Nephron progenitor cell (in vitro differentiated cells): ENCODE data around the gene CRADD.
"Not testable (repeated sequence)": the region's sequence is repeated elsewhere in the genome, so short reads cannot be mapped to it uniquely, and the experiment has no call there.

Experiments
- DNase-seq: peaks from one replicate; pipeline ENCODE4 v3.0.0; 2021
- H3K27ac Mint-ChIP-seq: 2 replicates; pipeline ENCODE4 v1.8.0; 2021; ENCODE audit warnings: mild to moderate bottlenecking, moderate library complexity, mixed read lengths
- H3K27me3 Mint-ChIP-seq: 2 replicates; pipeline ENCODE4 v1.8.0; 2021; ENCODE audit warnings: mild to moderate bottlenecking, low read depth, mixed read lengths; ENCODE audit not compliant: poor library complexity
- H3K36me3 Mint-ChIP-seq: 2 replicates; pipeline ENCODE4 v1.8.0; 2021; ENCODE audit warnings: low read depth, mixed read lengths
- H3K4me1 Mint-ChIP-seq: 2 replicates; pipeline ENCODE4 v1.8.0; 2021; ENCODE audit warnings: mixed read lengths
- H3K4me3 Mint-ChIP-seq: 2 replicates; pipeline ENCODE4 v1.8.0; 2021; ENCODE audit warnings: mild to moderate bottlenecking, moderate library complexity, mixed read lengths
- H3K9me3 Mint-ChIP-seq: 2 replicates; pipeline ENCODE4 v1.8.0; 2021; ENCODE audit warnings: mild to moderate bottlenecking, moderate library complexity, mixed read lengths
- TF ChIP-seq, protein P1 (sequence below): fragments of 200-600 bp; sonication (generic); IDR thresholded peaks from 2 replicates; pipeline ENCODE4 v1.5.0; 2021; ENCODE audit warnings: antibody characterized with exemption

Gene CRADD

DNA sequence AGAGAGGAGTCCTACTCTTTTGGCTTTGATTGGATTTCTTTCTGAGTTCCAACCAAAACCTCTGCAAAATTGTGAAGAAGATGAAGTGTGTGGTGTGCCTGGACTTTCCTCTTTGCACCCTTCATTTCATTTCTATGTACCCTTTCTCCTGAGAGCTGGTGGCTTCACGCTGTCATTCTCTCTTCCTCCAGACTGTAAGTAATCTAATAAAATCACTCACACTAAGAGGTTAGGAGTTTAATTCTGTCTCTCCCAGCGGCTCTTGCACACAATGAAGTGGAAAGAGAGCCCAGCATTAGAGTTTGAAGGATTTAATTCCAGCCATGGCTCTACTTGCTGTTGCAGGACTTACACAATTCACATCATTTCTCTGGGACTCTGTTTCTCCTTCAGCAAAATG lies 37.8 kb upstream of the CRADD start:
- Mint-ChIP-seq H3K9me3 (peaks cover 5% of the 10 kb centered on the region), H3K36me3 (no peaks in the 10 kb centered on the region), H3K4me3 (no peak overlapping the region), H3K27ac (no peak overlapping the region), H3K27me3 (peaks cover 5% of the 10 kb centered on the region), H3K4me1 (peaks cover 23% of the 10 kb centered on the region)
- TF ChIP-seq, protein P1, sequence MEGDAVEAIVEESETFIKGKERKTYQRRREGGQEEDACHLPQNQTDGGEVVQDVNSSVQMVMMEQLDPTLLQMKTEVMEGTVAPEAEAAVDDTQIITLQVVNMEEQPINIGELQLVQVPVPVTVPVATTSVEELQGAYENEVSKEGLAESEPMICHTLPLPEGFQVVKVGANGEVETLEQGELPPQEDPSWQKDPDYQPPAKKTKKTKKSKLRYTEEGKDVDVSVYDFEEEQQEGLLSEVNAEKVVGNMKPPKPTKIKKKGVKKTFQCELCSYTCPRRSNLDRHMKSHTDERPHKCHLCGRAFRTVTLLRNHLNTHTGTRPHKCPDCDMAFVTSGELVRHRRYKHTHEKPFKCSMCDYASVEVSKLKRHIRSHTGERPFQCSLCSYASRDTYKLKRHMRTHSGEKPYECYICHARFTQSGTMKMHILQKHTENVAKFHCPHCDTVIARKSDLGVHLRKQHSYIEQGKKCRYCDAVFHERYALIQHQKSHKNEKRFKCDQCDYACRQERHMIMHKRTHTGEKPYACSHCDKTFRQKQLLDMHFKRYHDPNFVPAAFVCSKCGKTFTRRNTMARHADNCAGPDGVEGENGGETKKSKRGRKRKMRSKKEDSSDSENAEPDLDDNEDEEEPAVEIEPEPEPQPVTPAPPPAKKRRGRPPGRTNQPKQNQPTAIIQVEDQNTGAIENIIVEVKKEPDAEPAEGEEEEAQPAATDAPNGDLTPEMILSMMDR = no peak
- DNase-seq = no peak

DNA sequence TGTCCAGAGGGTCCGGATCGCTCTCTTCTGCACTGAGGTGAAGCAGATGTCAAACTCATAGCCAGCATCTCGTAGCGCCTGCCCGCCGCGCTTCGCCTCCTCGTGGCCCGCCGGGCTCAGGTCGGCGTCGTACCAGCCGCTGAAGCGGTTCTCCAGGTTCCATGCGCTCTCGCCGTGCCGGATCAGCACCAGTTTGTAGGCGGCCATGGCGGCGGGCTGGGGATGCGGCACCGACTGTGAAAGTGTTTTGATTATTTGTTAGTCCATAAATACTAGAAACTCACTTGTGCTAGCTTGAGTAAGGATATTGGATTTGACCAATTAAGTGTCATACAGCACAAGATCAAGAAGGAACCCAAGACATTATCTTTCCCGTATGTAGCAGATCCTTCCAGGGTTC lies 35.8 kb upstream of the CRADD start:
- not testable (repeated sequence) for H3K4me3 Mint-ChIP-seq, H3K36me3 Mint-ChIP-seq, H3K27me3 Mint-ChIP-seq, H3K9me3 Mint-ChIP-seq, H3K27ac Mint-ChIP-seq, DNase-seq
- peaks cover 23% of the 10 kb centered on the region for H3K4me1 Mint-ChIP-seq

DNA sequence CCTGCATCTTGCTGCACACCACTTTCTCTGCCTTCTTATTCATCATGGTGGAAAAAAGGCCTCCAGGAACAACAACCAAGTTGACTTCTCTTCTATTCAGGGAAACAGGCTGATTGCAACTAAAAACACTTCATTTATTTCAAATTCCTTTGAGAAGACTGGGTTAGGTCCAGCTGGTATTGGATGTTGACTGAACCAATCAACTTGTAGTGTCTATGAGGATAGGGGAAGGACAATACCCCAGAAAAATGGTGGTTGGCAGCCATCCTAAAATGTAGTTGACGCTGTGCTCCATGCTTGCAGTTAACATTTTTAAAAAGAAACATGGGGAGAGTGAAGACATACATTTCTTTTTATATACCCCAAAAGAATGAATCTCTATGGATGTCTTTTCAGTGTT lies 34.4 kb upstream of the CRADD start:
- no peak overlapping the region for H3K27ac Mint-ChIP-seq
- no peaks in the 10 kb centered on the region for H3K36me3 Mint-ChIP-seq
- H3K4me1 Mint-ChIP-seq = peaks cover 21% of the 10 kb centered on the region
- no peak for DNase-seq
- H3K4me3 Mint-ChIP-seq = no peak overlapping the region
- peaks cover 5% of the 10 kb centered on the region for H3K9me3 Mint-ChIP-seq
- H3K27me3 Mint-ChIP-seq = peaks cover 5% of the 10 kb centered on the region
- TF ChIP-seq, protein P1 = no peak

DNA sequence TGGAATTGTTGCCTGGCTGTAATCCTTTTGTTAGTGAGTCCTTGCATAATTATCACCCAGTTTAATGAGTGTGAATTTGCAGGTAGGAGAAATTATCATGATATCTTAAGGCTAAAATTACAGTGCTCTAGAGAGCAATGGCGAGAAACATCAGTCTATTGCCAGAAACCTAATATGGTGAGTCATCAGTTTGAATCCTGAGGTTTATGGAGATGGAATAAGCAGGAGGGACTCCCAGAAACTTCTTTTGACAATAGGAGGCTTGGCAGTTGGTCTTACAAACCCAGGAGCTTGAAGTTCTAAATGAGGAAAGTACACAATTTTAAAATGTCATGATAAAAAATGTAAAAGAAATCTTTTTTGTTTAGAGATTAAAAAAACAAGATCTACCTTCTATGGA lies 31.5 kb upstream of the CRADD start:
- DNase-seq = no peak
- Mint-ChIP-seq H3K36me3 (no peaks in the 10 kb centered on the region), H3K9me3 (peaks cover 5% of the 10 kb centered on the region), H3K27ac (no peak overlapping the region), H3K27me3 (peaks cover 3% of the 10 kb centered on the region), H3K4me1 (no peaks in the 10 kb centered on the region), H3K4me3 (no peak overlapping the region)
- TF ChIP-seq, protein P1 = no peak

DNA sequence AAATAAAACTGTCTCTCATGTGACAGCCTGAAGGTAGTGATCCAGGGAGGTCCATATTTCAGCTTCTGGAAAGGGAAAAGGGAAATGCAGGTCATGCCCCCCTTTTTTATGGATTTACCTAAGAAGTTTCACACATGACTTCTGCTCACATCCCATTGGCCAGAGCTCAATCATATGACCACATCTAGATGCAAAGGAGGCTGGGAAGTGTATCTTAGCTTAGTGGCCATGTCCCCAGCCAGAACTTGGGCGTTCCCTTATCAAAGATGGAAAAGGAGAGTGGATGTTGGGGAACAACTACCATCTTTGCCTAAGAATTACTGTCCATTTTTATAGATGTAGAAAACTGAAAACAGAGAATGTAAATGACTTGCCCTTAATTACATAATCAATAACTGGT lies 26.5 kb upstream of the CRADD start:
- no peak for DNase-seq
- H3K27me3 Mint-ChIP-seq = no peaks in the 10 kb centered on the region
- H3K27ac Mint-ChIP-seq = no peak overlapping the region
- no peaks in the 10 kb centered on the region for H3K9me3 Mint-ChIP-seq
- no peaks in the 10 kb centered on the region for H3K4me1 Mint-ChIP-seq
- H3K4me3 Mint-ChIP-seq = no peak overlapping the region
- no peaks in the 10 kb centered on the region for H3K36me3 Mint-ChIP-seq
- TF ChIP-seq, protein P1 = no peak

DNA sequence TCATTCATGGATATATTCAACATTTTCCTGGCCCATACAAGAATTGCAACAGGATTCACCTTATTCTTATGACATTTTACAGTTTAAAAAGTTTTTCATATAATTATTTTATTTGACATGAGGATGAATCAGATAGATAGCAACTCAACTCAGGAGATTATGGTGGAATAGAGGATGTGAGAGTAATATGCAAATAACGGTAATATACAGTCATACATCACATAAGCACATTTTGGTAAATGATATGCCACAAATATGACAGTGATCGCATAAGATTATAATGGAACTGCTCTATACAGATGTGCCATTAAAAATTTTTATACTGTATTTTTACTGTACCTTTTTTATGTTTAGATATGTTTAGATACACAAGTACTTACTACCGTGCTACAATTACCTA lies 24.1 kb upstream of the CRADD start:
- peaks cover 4% of the 10 kb centered on the region for H3K9me3 Mint-ChIP-seq
- TF ChIP-seq, protein P1 = no peak
- H3K36me3 Mint-ChIP-seq = no peaks in the 10 kb centered on the region
- no peaks in the 10 kb centered on the region for H3K4me1 Mint-ChIP-seq
- DNase-seq = no peak
- H3K27me3 Mint-ChIP-seq = peaks cover 4% of the 10 kb centered on the region
- H3K27ac Mint-ChIP-seq = no peak overlapping the region
- H3K4me3 Mint-ChIP-seq = no peak overlapping the region
